ENCODE data around the gene APOBR. TPM values are rescaled to one million over a fixed set of nuclear protein-coding genes. Genes with fewer than 3 reads are reported as not detected.

APOBR gene
- total and polyA plus RNA-seq, 10 of the 15 experiments (the other 5 are each of a cell fraction or from before 2014, with no cell fraction given): 0.04 to 2.5 (median 0.54) TPM; not detected in 1

DNA sequence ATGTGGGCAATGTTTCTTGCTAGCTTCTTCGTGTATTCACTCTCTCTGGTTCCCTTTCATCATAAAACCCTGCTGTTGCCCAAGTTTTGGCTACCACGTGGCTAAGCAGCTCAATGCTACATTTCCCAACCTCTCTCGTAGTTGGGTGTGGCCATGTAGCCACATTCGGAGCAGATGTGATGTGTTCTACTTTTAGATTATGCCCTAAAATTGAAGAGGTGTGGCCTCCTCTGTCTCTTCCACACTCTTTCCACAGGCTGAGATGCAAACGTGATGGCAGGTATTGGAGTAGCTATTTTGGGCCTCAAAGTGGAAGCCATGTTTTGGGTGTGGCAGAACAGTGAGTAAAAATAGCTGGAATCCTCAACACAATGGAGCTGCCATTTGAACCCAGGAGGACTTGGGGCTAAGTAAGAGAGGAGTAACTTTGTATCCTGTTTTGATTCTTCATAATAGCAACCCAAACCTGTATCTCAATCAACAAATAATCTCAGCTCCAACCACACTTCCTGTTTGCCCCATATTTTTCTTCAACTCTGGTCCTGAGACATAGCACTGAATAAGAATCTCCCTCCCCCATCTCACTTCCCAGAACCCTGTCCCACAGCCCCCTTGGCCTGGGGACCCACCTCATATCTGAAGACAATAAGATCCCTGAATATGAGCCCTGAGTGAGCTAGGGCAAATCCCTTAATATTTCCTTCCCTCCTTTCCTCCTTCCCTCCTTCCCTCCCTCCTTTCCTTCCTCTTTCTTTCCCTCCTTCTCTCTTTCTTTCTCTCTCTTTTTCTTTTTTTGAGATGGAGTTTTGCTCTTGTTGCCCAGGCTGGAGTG lies 40.3 kb downstream of the APOBR start:
- in situ Hi-C loops (cut with MboI) (no loop called here), intact Hi-C loops (cut with micrococcal nuclease; ENCODE audit: unreplicated experiment) (no loop called here)
- H3K27me3 ChIP-seq (replicated peaks in 1 of 2; ENCODE audit: control insufficient read depth in 2 of 2, insufficient read depth in 2 of 2, low read length in 1 of 2): no peaks in the 10 kb centered on the region; a peak in 1 of 4 replicates
- no peaks in the 10 kb centered on the region for H3K9me3 ChIP-seq (replicated peaks; ENCODE audit: control insufficient read depth, insufficient read depth, low read length)
- no peaks in the 10 kb centered on the region for H4K20me1 ChIP-seq (ENCODE audit: control insufficient read depth, insufficient read depth)
- RAD21 ChIA-PET (ENCODE audit: unreplicated experiment): no interaction called here
- CTCF ChIA-PET: interaction anchor here (0.7 kb wide), 1 partner anchor 22 kb away, joined by 3 read pairs; no protein-coding TSS in a partner anchor
- DNase-seq (ENCODE audit: low read depth, low spot score) (no peak), ATAC-seq (no peak), FAIRE-seq (no peak)
- WGBS (ENCODE audit: insufficient coverage, insufficient replicate concordance, low lambda C conversion rate, missing lambda C conversion rate): 44% methylated on average over 5 of the region's 5 CpGs
- POLR2A ChIA-PET: interaction anchor here (0.6 kb wide), 1 partner anchor 467 kb away, joined by 3 read pairs; no protein-coding TSS in a partner anchor
- H3K79me2 ChIP-seq (ENCODE audit: control insufficient read depth, insufficient read depth, low read length): no peaks in the 10 kb centered on the region
- no peak overlapping the region for H3K4me3 ChIP-seq
- H3K36me3 ChIP-seq (ENCODE audit: control insufficient read depth in 2 of 2, insufficient read depth in 2 of 2, low read length in 1 of 2): no peaks in the 10 kb centered on the region
- H3K9ac ChIP-seq (ENCODE audit: control insufficient read depth, insufficient read depth, low read length): no peak overlapping the region
- SMC1A ChIA-PET (ENCODE audit: uncharacterized antibody, unreplicated experiment): no interaction called here
- no peak overlapping the region for H3K4me2 ChIP-seq (ENCODE audit: control insufficient read depth, insufficient read depth)
- no peak overlapping the region for H2AFZ ChIP-seq (ENCODE audit: control insufficient read depth, low read depth, low read length)
- H3K4me1 ChIP-seq (ENCODE audit: control insufficient read depth, insufficient read depth, low read length): peaks cover 8% of the 10 kb centered on the region
- no TSS peak for BruUV-seq (replicated peaks)
- H3K27ac ChIP-seq (ENCODE audit: control insufficient read depth, insufficient read depth): no peak overlapping the region
- no peak for TF ChIP-seq ETV6 (conservative IDR thresholded peaks at IDR 0.05 in 1 of 2, IDR thresholded peaks at IDR 0.05 in 1 of 2; ENCODE audit: borderline replicate concordance in 1 of 2, low read depth in 1 of 2)
- TF ChIP-seq, protein P1, sequence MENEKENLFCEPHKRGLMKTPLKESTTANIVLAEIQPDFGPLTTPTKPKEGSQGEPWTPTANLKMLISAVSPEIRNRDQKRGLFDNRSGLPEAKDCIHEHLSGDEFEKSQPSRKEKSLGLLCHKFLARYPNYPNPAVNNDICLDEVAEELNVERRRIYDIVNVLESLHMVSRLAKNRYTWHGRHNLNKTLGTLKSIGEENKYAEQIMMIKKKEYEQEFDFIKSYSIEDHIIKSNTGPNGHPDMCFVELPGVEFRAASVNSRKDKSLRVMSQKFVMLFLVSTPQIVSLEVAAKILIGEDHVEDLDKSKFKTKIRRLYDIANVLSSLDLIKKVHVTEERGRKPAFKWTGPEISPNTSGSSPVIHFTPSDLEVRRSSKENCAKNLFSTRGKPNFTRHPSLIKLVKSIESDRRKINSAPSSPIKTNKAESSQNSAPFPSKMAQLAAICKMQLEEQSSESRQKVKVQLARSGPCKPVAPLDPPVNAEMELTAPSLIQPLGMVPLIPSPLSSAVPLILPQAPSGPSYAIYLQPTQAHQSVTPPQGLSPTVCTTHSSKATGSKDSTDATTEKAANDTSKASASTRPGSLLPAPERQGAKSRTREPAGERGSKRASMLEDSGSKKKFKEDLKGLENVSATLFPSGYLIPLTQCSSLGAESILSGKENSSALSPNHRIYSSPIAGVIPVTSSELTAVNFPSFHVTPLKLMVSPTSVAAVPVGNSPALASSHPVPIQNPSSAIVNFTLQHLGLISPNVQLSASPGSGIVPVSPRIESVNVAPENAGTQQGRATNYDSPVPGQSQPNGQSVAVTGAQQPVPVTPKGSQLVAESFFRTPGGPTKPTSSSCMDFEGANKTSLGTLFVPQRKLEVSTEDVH (IDR thresholded peaks at IDR 0.05; ENCODE audit: low read depth, partially characterized antibody): no peak
- TF ChIP-seq IKZF1 (conservative IDR thresholded peaks at IDR 0.05): no peak
- TF ChIP-seq, protein P2, sequence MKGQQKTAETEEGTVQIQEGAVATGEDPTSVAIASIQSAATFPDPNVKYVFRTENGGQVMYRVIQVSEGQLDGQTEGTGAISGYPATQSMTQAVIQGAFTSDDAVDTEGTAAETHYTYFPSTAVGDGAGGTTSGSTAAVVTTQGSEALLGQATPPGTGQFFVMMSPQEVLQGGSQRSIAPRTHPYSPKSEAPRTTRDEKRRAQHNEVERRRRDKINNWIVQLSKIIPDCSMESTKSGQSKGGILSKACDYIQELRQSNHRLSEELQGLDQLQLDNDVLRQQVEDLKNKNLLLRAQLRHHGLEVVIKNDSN (IDR thresholded peaks at IDR 0.05; ENCODE audit: borderline replicate concordance, extremely low read length, insufficient read depth, low read depth, low read length): no peak
- TF ChIP-seq RAD21 (IDR thresholded peaks at IDR 0.05; ENCODE audit: insufficient read depth, low read depth, low read length): no peak
- TF ChIP-seq ZNF687 (IDR thresholded peaks at IDR 0.05): no peak
- TF ChIP-seq, protein P3, sequence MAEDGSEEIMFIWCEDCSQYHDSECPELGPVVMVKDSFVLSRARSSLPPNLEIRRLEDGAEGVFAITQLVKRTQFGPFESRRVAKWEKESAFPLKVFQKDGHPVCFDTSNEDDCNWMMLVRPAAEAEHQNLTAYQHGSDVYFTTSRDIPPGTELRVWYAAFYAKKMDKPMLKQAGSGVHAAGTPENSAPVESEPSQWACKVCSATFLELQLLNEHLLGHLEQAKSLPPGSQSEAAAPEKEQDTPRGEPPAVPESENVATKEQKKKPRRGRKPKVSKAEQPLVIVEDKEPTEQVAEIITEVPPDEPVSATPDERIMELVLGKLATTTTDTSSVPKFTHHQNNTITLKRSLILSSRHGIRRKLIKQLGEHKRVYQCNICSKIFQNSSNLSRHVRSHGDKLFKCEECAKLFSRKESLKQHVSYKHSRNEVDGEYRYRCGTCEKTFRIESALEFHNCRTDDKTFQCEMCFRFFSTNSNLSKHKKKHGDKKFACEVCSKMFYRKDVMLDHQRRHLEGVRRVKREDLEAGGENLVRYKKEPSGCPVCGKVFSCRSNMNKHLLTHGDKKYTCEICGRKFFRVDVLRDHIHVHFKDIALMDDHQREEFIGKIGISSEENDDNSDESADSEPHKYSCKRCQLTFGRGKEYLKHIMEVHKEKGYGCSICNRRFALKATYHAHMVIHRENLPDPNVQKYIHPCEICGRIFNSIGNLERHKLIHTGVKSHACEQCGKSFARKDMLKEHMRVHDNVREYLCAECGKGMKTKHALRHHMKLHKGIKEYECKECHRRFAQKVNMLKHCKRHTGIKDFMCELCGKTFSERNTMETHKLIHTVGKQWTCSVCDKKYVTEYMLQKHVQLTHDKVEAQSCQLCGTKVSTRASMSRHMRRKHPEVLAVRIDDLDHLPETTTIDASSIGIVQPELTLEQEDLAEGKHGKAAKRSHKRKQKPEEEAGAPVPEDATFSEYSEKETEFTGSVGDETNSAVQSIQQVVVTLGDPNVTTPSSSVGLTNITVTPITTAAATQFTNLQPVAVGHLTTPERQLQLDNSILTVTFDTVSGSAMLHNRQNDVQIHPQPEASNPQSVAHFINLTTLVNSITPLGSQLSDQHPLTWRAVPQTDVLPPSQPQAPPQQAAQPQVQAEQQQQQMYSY (CRISPR knock-in tag; IDR thresholded peaks at IDR 0.05): no peak
- no peak for TF ChIP-seq GATAD2B (conservative IDR thresholded peaks at IDR 0.05; ENCODE audit: low read depth)
- no peak for TF ChIP-seq HCFC1 (IDR thresholded peaks at IDR 0.05; ENCODE audit: low read length)
- no peak for TF ChIP-seq NBN (IDR thresholded peaks at IDR 0.05)

Data from GM12878 (cell line).